Activated T-cell treated with anti-CD3 and anti-CD28 coated beads, Interleukin-2, amount 50 U/mL, for 72 hours (primary cell): Measurements from ENCODE around the gene CLCN6. TPM values are rescaled to one million over a fixed set of nuclear protein-coding genes. Genes with fewer than 3 reads are reported as not detected.

Source experiments
- ATAC-seq, 2 donors: fragments of 150-1000 bp; cut with Tn5 transposase; replicated peaks in 1 of 2; 2 replicates each; pipeline ENCODE4 v1.10.0; 2021; ENCODE audit warnings: moderate library complexity in 2 of 2, mild to moderate bottlenecking in 1 of 2
- DNase-seq, 2 donors: peaks; one replicate each; pipeline ENCODE4 v3.0.0; 2021 to 2022; ENCODE audit warnings: mixed read lengths in 1 of 2
- H3K27ac Mint-ChIP-seq: one replicate; pipeline ENCODE4 v1.8.0; 2022; ENCODE audit warnings: mild to moderate bottlenecking, moderate library complexity, mixed read lengths
- H3K27me3 Mint-ChIP-seq: one replicate; pipeline ENCODE4 v1.8.0; 2022; ENCODE audit warnings: low read depth, mixed read lengths
- H3K36me3 Mint-ChIP-seq, 2 donors: one replicate each; pipeline ENCODE4 v1.8.0; 2022; ENCODE audit warnings: mixed read lengths in 2 of 2, mild to moderate bottlenecking in 1 of 2; ENCODE audit not compliant: insufficient read depth in 2 of 2
- H3K4me1 Mint-ChIP-seq: one replicate; pipeline ENCODE4 v1.8.0; 2022; ENCODE audit warnings: low read depth, mixed read lengths
- H3K4me3 Mint-ChIP-seq, 2 donors: one replicate each; pipeline ENCODE4 v1.8.0; 2022; ENCODE audit warnings: mild to moderate bottlenecking in 2 of 2, mixed read lengths in 2 of 2, moderate library complexity in 2 of 2
- H3K9me3 Mint-ChIP-seq, 2 donors: one replicate each; pipeline ENCODE4 v1.8.0; 2022; ENCODE audit warnings: mixed read lengths in 2 of 2
- total RNA-seq, 2 donors: library from RNA; stranded (reverse); gene quantifications; one replicate each; pipeline ENCODE4 v1.2.3, GENCODE V29; 2022

CLCN6 gene
- total RNA-seq, 2 donors from 2014 or later: 8.2 to 9.3 TPM

- H3K36me3 Mint-ChIP-seq: no peaks in the 10 kb centered on the region
- ATAC-seq (no peak), DNase-seq (no peak)
- H3K27me3 Mint-ChIP-seq: no peaks in the 10 kb centered on the region
- H3K4me3 Mint-ChIP-seq: no peak overlapping the region
- no peaks in the 10 kb centered on the region for H3K9me3 Mint-ChIP-seq
- no peaks in the 10 kb centered on the region for H3K4me1 Mint-ChIP-seq
- H3K27ac Mint-ChIP-seq: no peak overlapping the region
Observed at GRCh38 chr1:11771481-11772043, 34.4 kb upstream of the CLCN6 start.

- DNase-seq (no peak), ATAC-seq (no peak)
- Mint-ChIP-seq H3K27ac (no peak overlapping the region), H3K27me3 (no peaks in the 10 kb centered on the region), H3K9me3 (no peaks in the 10 kb centered on the region), H3K4me1 (no peaks in the 10 kb centered on the region), H3K36me3 (no peaks in the 10 kb centered on the region), H3K4me3 (no peak overlapping the region)
Observed at GRCh38 chr1:11772458-11772857, 33.5 kb upstream of the CLCN6 start.

- Mint-ChIP-seq H3K4me3 (no peak overlapping the region), H3K36me3 (no peaks in the 10 kb centered on the region), H3K27me3 (no peaks in the 10 kb centered on the region), H3K4me1 (no peaks in the 10 kb centered on the region), H3K27ac (no peak overlapping the region), H3K9me3 (no peaks in the 10 kb centered on the region)
- DNase-seq (no peak), ATAC-seq (no peak)
Observed at GRCh38 chr1:11774753-11775152, 31.2 kb upstream of the CLCN6 start.

- no peak for DNase-seq
- no peaks in the 10 kb centered on the region for H3K9me3 Mint-ChIP-seq
- H3K4me3 Mint-ChIP-seq: no peak overlapping the region
- no peak overlapping the region for H3K27ac Mint-ChIP-seq
- H3K27me3 Mint-ChIP-seq: no peaks in the 10 kb centered on the region
- no peaks in the 10 kb centered on the region for H3K36me3 Mint-ChIP-seq
- H3K4me1 Mint-ChIP-seq: no peaks in the 10 kb centered on the region
- no peak for ATAC-seq
Observed at GRCh38 chr1:11777658-11778322, 28.2 kb upstream of the CLCN6 start.

GRCh38 chr1:11778336-11778735 is 27.7 kb upstream of the CLCN6 start:
- H3K36me3 Mint-ChIP-seq: no peaks in the 10 kb centered on the region
- H3K27me3 Mint-ChIP-seq: no peaks in the 10 kb centered on the region
- ATAC-seq: no peak
- H3K4me3 Mint-ChIP-seq: no peak overlapping the region
- no peak overlapping the region for H3K27ac Mint-ChIP-seq
- H3K4me1 Mint-ChIP-seq: no peaks in the 10 kb centered on the region
- no peaks in the 10 kb centered on the region for H3K9me3 Mint-ChIP-seq
- no peak for DNase-seq

GRCh38 chr1:11778844-11779623 is 27.0 kb upstream of the CLCN6 start:
- Mint-ChIP-seq H3K36me3 (no peaks in the 10 kb centered on the region), H3K4me3 (no peak overlapping the region), H3K4me1 (no peaks in the 10 kb centered on the region), H3K9me3 (no peaks in the 10 kb centered on the region), H3K27ac (no peak overlapping the region), H3K27me3 (no peaks in the 10 kb centered on the region)
- DNase-seq: no peak
- no peak for ATAC-seq

- ATAC-seq (no peak), DNase-seq (no peak)
- H3K9me3 Mint-ChIP-seq: no peaks in the 10 kb centered on the region
- no peak overlapping the region for H3K27ac Mint-ChIP-seq
- no peaks in the 10 kb centered on the region for H3K27me3 Mint-ChIP-seq
- H3K36me3 Mint-ChIP-seq: no peaks in the 10 kb centered on the region
- H3K4me1 Mint-ChIP-seq: no peaks in the 10 kb centered on the region
- H3K4me3 Mint-ChIP-seq: no peak overlapping the region
Observed at GRCh38 chr1:11779715-11780379, 26.1 kb upstream of the CLCN6 start.

- Mint-ChIP-seq H3K27me3 (no peaks in the 10 kb centered on the region), H3K36me3 (no peaks in the 10 kb centered on the region), H3K27ac (no peak overlapping the region), H3K9me3 (no peaks in the 10 kb centered on the region), H3K4me1 (no peaks in the 10 kb centered on the region), H3K4me3 (no peak overlapping the region)
- DNase-seq (no peak), ATAC-seq (no peak)
Observed at GRCh38 chr1:11780380-11781147, 25.4 kb upstream of the CLCN6 start.

GRCh38 chr1:11781297-11781696 is 24.7 kb upstream of the CLCN6 start:
- Mint-ChIP-seq H3K27ac (no peak overlapping the region), H3K27me3 (no peaks in the 10 kb centered on the region), H3K4me1 (no peaks in the 10 kb centered on the region), H3K4me3 (no peak overlapping the region), H3K36me3 (no peaks in the 10 kb centered on the region), H3K9me3 (no peaks in the 10 kb centered on the region)
- ATAC-seq: no peak
- DNase-seq: no peak

- Mint-ChIP-seq H3K9me3 (no peaks in the 10 kb centered on the region), H3K4me3 (no peak overlapping the region), H3K4me1 (no peaks in the 10 kb centered on the region), H3K27ac (no peak overlapping the region), H3K27me3 (no peaks in the 10 kb centered on the region), H3K36me3 (no peaks in the 10 kb centered on the region)
- DNase-seq: no peak
- ATAC-seq: no peak
Observed at GRCh38 chr1:11782127-11782708, 23.8 kb upstream of the CLCN6 start.

- no peak overlapping the region for H3K27ac Mint-ChIP-seq
- H3K4me1 Mint-ChIP-seq: no peaks in the 10 kb centered on the region
- H3K9me3 Mint-ChIP-seq: no peaks in the 10 kb centered on the region
- no peaks in the 10 kb centered on the region for H3K36me3 Mint-ChIP-seq
- H3K4me3 Mint-ChIP-seq: no peak overlapping the region
- H3K27me3 Mint-ChIP-seq: no peaks in the 10 kb centered on the region
- no peak for ATAC-seq
- no peak for DNase-seq
Observed at GRCh38 chr1:11783556-11783955, 22.4 kb upstream of the CLCN6 start.

GRCh38 chr1:11784256-11784992 is 21.6 kb upstream of the CLCN6 start:
- H3K27ac Mint-ChIP-seq: no peak overlapping the region
- H3K4me1 Mint-ChIP-seq: no peaks in the 10 kb centered on the region
- no peaks in the 10 kb centered on the region for H3K9me3 Mint-ChIP-seq
- H3K36me3 Mint-ChIP-seq: no peaks in the 10 kb centered on the region
- H3K27me3 Mint-ChIP-seq: no peaks in the 10 kb centered on the region
- no peak for DNase-seq
- no peak overlapping the region for H3K4me3 Mint-ChIP-seq
- peak; percentile 6 to 11 for ATAC-seq
